ENCODE data around the gene WDFY2.

WDFY2 gene

GRCh38 chr13:51804295-51805172 is 220.3 kb downstream of the WDFY2 start:
- no peak for TF ChIP-seq YY1 (IDR thresholded peaks at IDR 0.05; ENCODE audit: insufficient read depth, insufficient read length)
- no peak for TF ChIP-seq SUZ12 (IDR thresholded peaks at IDR 0.05; ENCODE audit: extremely low read depth, insufficient read depth, insufficient read length)
- no peak for TF ChIP-seq ZNF274 (IDR thresholded peaks at IDR 0.05; ENCODE audit: low read depth, low read length)
- no peaks in the 10 kb centered on the region for H3K4me1 ChIP-seq (ENCODE audit: insufficient read depth, insufficient read length)
- DNase-seq (ENCODE audit: low read depth, low spot score), result no peak

GRCh38 chr13:51805313-51805712 is 221.1 kb downstream of the WDFY2 start:
- H3K4me1 ChIP-seq (ENCODE audit: insufficient read depth, insufficient read length), result no peaks in the 10 kb centered on the region
- no peaks in the 10 kb centered on the region for H3K27me3 ChIP-seq (ENCODE audit: insufficient read depth, insufficient read length)
- H3K9ac ChIP-seq (ENCODE audit: insufficient read length, low read depth), result no peak overlapping the region
- no peaks in the 10 kb centered on the region for H3K36me3 ChIP-seq (ENCODE audit: insufficient read depth, insufficient read length, low read length)
- DNase-seq (ENCODE audit: low read depth, low spot score), result no peak
- no peak overlapping the region for H3K4me3 ChIP-seq (ENCODE audit: insufficient read length, low read depth)
- TF ChIP-seq ZNF274 (IDR thresholded peaks at IDR 0.05; ENCODE audit: low read depth, low read length) (no peak), SUZ12 (IDR thresholded peaks at IDR 0.05; ENCODE audit: extremely low read depth, insufficient read depth, insufficient read length) (no peak), YY1 (IDR thresholded peaks at IDR 0.05; ENCODE audit: insufficient read depth, insufficient read length) (no peak)
- H3K9me3 ChIP-seq (ENCODE audit: insufficient read depth, low read length), result no peaks in the 10 kb centered on the region

More at GRCh38 chr13:51804295-51805172, 220.3 kb downstream of the WDFY2 start:
- Histone ChIP-seq H3K4me3 (ENCODE audit: insufficient read length, low read depth) (peak overlapping the region; percentile 53), H3K27me3 (ENCODE audit: insufficient read depth, insufficient read length) (no peaks in the 10 kb centered on the region), H3K9ac (ENCODE audit: insufficient read length, low read depth) (peak overlapping the region; percentile 32), H3K36me3 (ENCODE audit: insufficient read depth, insufficient read length, low read length) (no peaks in the 10 kb centered on the region), H3K9me3 (ENCODE audit: insufficient read depth, low read length) (no peaks in the 10 kb centered on the region)

- no peak overlapping the region for H3K9ac ChIP-seq (ENCODE audit: insufficient read length, low read depth)
- DNase-seq (ENCODE audit: low read depth, low spot score), result no peak
- TF ChIP-seq ZNF274 (IDR thresholded peaks at IDR 0.05; ENCODE audit: low read depth, low read length), result no peak
- no peak for TF ChIP-seq SUZ12 (IDR thresholded peaks at IDR 0.05; ENCODE audit: extremely low read depth, insufficient read depth, insufficient read length)
- TF ChIP-seq YY1 (IDR thresholded peaks at IDR 0.05; ENCODE audit: insufficient read depth, insufficient read length), result no peak
- H3K4me3 ChIP-seq (ENCODE audit: insufficient read length, low read depth), result no peak overlapping the region
- no peaks in the 10 kb centered on the region for H3K4me1 ChIP-seq (ENCODE audit: insufficient read depth, insufficient read length)
- H3K9me3 ChIP-seq (ENCODE audit: insufficient read depth, low read length), result no peaks in the 10 kb centered on the region
- no peaks in the 10 kb centered on the region for H3K36me3 ChIP-seq (ENCODE audit: insufficient read depth, insufficient read length, low read length)
- no peaks in the 10 kb centered on the region for H3K27me3 ChIP-seq (ENCODE audit: insufficient read depth, insufficient read length)
Observed at GRCh38 chr13:51805925-51806324, 221.7 kb downstream of the WDFY2 start.

GRCh38 chr13:51806566-51806965 is 222.3 kb downstream of the WDFY2 start:
- H3K9ac ChIP-seq (ENCODE audit: insufficient read length, low read depth), result no peak overlapping the region
- no peak for DNase-seq (ENCODE audit: low read depth, low spot score)
- no peaks in the 10 kb centered on the region for H3K27me3 ChIP-seq (ENCODE audit: insufficient read depth, insufficient read length)
- no peaks in the 10 kb centered on the region for H3K9me3 ChIP-seq (ENCODE audit: insufficient read depth, low read length)
- H3K4me1 ChIP-seq (ENCODE audit: insufficient read depth, insufficient read length), result no peaks in the 10 kb centered on the region
- no peak overlapping the region for H3K4me3 ChIP-seq (ENCODE audit: insufficient read length, low read depth)
- no peak for TF ChIP-seq SUZ12 (IDR thresholded peaks at IDR 0.05; ENCODE audit: extremely low read depth, insufficient read depth, insufficient read length)
- no peak for TF ChIP-seq YY1 (IDR thresholded peaks at IDR 0.05; ENCODE audit: insufficient read depth, insufficient read length)
- TF ChIP-seq ZNF274 (IDR thresholded peaks at IDR 0.05; ENCODE audit: low read depth, low read length), result no peak
- no peaks in the 10 kb centered on the region for H3K36me3 ChIP-seq (ENCODE audit: insufficient read depth, insufficient read length, low read length)

GRCh38 chr13:51807041-51807440 is 222.8 kb downstream of the WDFY2 start:
- Histone ChIP-seq H3K4me1 (ENCODE audit: insufficient read depth, insufficient read length) (no peaks in the 10 kb centered on the region), H3K27me3 (ENCODE audit: insufficient read depth, insufficient read length) (no peaks in the 10 kb centered on the region), H3K4me3 (ENCODE audit: insufficient read length, low read depth) (no peak overlapping the region), H3K9me3 (ENCODE audit: insufficient read depth, low read length) (no peaks in the 10 kb centered on the region), H3K36me3 (ENCODE audit: insufficient read depth, insufficient read length, low read length) (no peaks in the 10 kb centered on the region), H3K9ac (ENCODE audit: insufficient read length, low read depth) (no peak overlapping the region)
- DNase-seq (ENCODE audit: low read depth, low spot score), result no peak
- no peak for TF ChIP-seq YY1 (IDR thresholded peaks at IDR 0.05; ENCODE audit: insufficient read depth, insufficient read length)
- TF ChIP-seq ZNF274 (IDR thresholded peaks at IDR 0.05; ENCODE audit: low read depth, low read length), result no peak
- TF ChIP-seq SUZ12 (IDR thresholded peaks at IDR 0.05; ENCODE audit: extremely low read depth, insufficient read depth, insufficient read length), result no peak

- Histone ChIP-seq H3K4me1 (ENCODE audit: insufficient read depth, insufficient read length) (no peaks in the 10 kb centered on the region), H3K4me3 (ENCODE audit: insufficient read length, low read depth) (no peak overlapping the region), H3K27me3 (ENCODE audit: insufficient read depth, insufficient read length) (no peaks in the 10 kb centered on the region), H3K9me3 (ENCODE audit: insufficient read depth, low read length) (no peaks in the 10 kb centered on the region), H3K9ac (ENCODE audit: insufficient read length, low read depth) (no peak overlapping the region), H3K36me3 (ENCODE audit: insufficient read depth, insufficient read length, low read length) (no peaks in the 10 kb centered on the region)
- TF ChIP-seq YY1 (IDR thresholded peaks at IDR 0.05; ENCODE audit: insufficient read depth, insufficient read length) (no peak), ZNF274 (IDR thresholded peaks at IDR 0.05; ENCODE audit: low read depth, low read length) (no peak), SUZ12 (IDR thresholded peaks at IDR 0.05; ENCODE audit: extremely low read depth, insufficient read depth, insufficient read length) (no peak)
- no peak for DNase-seq (ENCODE audit: low read depth, low spot score)
Observed at GRCh38 chr13:51808811-51809210, 224.5 kb downstream of the WDFY2 start.

- no peaks in the 10 kb centered on the region for H3K36me3 ChIP-seq (ENCODE audit: insufficient read depth, insufficient read length, low read length)
- no peak for DNase-seq (ENCODE audit: low read depth, low spot score)
- no peak overlapping the region for H3K9ac ChIP-seq (ENCODE audit: insufficient read length, low read depth)
- no peak overlapping the region for H3K4me3 ChIP-seq (ENCODE audit: insufficient read length, low read depth)
- H3K4me1 ChIP-seq (ENCODE audit: insufficient read depth, insufficient read length), result no peaks in the 10 kb centered on the region
- no peaks in the 10 kb centered on the region for H3K9me3 ChIP-seq (ENCODE audit: insufficient read depth, low read length)
- TF ChIP-seq YY1 (IDR thresholded peaks at IDR 0.05; ENCODE audit: insufficient read depth, insufficient read length) (no peak), ZNF274 (IDR thresholded peaks at IDR 0.05; ENCODE audit: low read depth, low read length) (no peak), SUZ12 (IDR thresholded peaks at IDR 0.05; ENCODE audit: extremely low read depth, insufficient read depth, insufficient read length) (no peak)
- no peaks in the 10 kb centered on the region for H3K27me3 ChIP-seq (ENCODE audit: insufficient read depth, insufficient read length)
Observed at GRCh38 chr13:51811046-51811445, 226.8 kb downstream of the WDFY2 start.
